DOHH2 (cell line): ENCODE measurements around the gene FOXRED2.

Experiments
- EZH2phosphoT487 ChIP-seq: fragments of 200-600 bp; sonication (generic); IDR thresholded peaks from 2 replicates; pipeline ENCODE4 v1.6.1; 2017; ENCODE audit warnings: borderline replicate concordance, mild to moderate bottlenecking, antibody characterized with exemption, low read length, moderate library complexity, mixed read lengths
- TF ChIP-seq, protein P1 (sequence below): fragments of 200-600 bp; sonication (generic); IDR thresholded peaks from one replicate; pipeline ENCODE4 v1.5.1; 2014; ENCODE audit warnings: antibody characterized with exemption, mild to moderate bottlenecking, low read depth, low read length; ENCODE audit not compliant: poor library complexity, severe bottlenecking

DNA sequence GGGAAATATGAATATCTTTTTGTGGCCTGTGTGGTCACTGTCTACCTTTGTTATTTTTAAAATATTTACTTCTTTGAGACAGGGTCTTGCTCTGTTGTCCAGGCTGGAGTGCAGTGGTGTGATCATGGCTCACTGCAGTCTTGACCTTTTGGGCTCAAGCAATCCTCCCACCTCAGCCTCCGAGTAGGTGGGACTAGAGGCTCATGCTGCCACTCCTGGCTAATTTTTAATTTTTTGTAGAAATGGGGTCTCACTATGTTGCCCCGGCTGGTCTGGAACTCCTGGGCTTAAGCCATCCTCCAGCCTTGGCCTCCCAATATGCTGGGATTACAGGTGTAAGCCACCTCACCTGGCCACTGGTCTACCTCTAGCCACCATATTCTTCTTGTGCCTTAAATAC, 25.6 kb upstream of the FOXRED2 start:
- TF ChIP-seq, protein P1, sequence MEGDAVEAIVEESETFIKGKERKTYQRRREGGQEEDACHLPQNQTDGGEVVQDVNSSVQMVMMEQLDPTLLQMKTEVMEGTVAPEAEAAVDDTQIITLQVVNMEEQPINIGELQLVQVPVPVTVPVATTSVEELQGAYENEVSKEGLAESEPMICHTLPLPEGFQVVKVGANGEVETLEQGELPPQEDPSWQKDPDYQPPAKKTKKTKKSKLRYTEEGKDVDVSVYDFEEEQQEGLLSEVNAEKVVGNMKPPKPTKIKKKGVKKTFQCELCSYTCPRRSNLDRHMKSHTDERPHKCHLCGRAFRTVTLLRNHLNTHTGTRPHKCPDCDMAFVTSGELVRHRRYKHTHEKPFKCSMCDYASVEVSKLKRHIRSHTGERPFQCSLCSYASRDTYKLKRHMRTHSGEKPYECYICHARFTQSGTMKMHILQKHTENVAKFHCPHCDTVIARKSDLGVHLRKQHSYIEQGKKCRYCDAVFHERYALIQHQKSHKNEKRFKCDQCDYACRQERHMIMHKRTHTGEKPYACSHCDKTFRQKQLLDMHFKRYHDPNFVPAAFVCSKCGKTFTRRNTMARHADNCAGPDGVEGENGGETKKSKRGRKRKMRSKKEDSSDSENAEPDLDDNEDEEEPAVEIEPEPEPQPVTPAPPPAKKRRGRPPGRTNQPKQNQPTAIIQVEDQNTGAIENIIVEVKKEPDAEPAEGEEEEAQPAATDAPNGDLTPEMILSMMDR, result no peak
- TF ChIP-seq EZH2phosphoT487, result no peak
